CD4-positive, alpha-beta T cell treated with Interleukin-10 for 1 hour (primary cell): ENCODE measurements around the gene INKA1.

Experiments
- DNase-seq: peaks from one replicate; pipeline ENCODE4 v3.0.0-alpha.2; 2020

The INKA1 gene

GRCh38 chr3:49787182-49787464, 15.9 kb upstream of the INKA1 start:
- no peak for DNase-seq

GRCh38 chr3:49787536-49787935, 15.5 kb upstream of the INKA1 start:
- DNase-seq: no peak

- DNase-seq: no peak
Measured at GRCh38 chr3:49788056-49788455, 15.0 kb upstream of the INKA1 start.

- DNase-seq: no peak
Measured at GRCh38 chr3:49790626-49791411, 12.2 kb upstream of the INKA1 start.

- DNase-seq: no peak
Measured at GRCh38 chr3:49791571-49791970, 11.5 kb upstream of the INKA1 start.

- no peak for DNase-seq
Measured at GRCh38 chr3:49792371-49793150, 10.5 kb upstream of the INKA1 start.

- DNase-seq: no peak
Measured at GRCh38 chr3:49793486-49794085, 9.5 kb upstream of the INKA1 start.

- no peak for DNase-seq
Measured at GRCh38 chr3:49794431-49794830, 8.6 kb upstream of the INKA1 start.

- no peak for DNase-seq
Measured at GRCh38 chr3:49794926-49795905, 7.8 kb upstream of the INKA1 start.

GRCh38 chr3:49799105-49799504, 4.0 kb upstream of the INKA1 start:
- no peak for DNase-seq

- DNase-seq: no peak
Measured at GRCh38 chr3:49799761-49800160, 3.3 kb upstream of the INKA1 start, which contains the start of gene CDHR4. Gene CDHR4, minus strand, starts transcription at chr3:49799873. Its CDS starts 61 bp downstream, at chr3:49799812.

- DNase-seq: no peak
Measured at GRCh38 chr3:49801160-49801559, 1.9 kb upstream of the INKA1 start.

- peak; percentile 37 for DNase-seq
Measured at GRCh38 chr3:49803465-49804140, 542 bp downstream of the INKA1 start.

- DNase-seq: no peak
Measured at GRCh38 chr3:49804141-49805041, 1.3 kb downstream of the INKA1 start.

GRCh38 chr3:49805367-49805782, 2.3 kb downstream of the INKA1 start:
- no peak for DNase-seq

- DNase-seq: peak; percentile 14
Measured at GRCh38 chr3:49805897-49806701, 3.0 kb downstream of the INKA1 start.

GRCh38 chr3:49806850-49807249, 3.8 kb downstream of the INKA1 start:
- DNase-seq: no peak

GRCh38 chr3:49807431-49808114, 4.5 kb downstream of the INKA1 start:
- DNase-seq: no peak

GRCh38 chr3:49812916-49813496, 9.9 kb downstream of the INKA1 start:
- no peak for DNase-seq
